ENCODE results near the gene RASSF4. TPM values are rescaled to one million over a fixed set of nuclear protein-coding genes. Genes with fewer than 3 reads are reported as not detected.

RASSF4 gene
- total RNA-seq, 1 experiment from 2014 or later: 2.8 TPM

- TF ChIP-seq POLR2A (IDR thresholded peaks at IDR 0.05; ENCODE audit: borderline replicate concordance, extremely low read depth, insufficient read depth, insufficient read length) (no peak), EGR1 (IDR thresholded peaks at IDR 0.05; ENCODE audit: low read depth) (no peak), ATF3 (IDR thresholded peaks at IDR 0.05) (no peak), CBX3 (IDR thresholded peaks at IDR 0.05; ENCODE audit: low read depth) (no peak), REST (IDR thresholded peaks at IDR 0.05; ENCODE audit: low read depth) (no peak), ZFX (IDR thresholded peaks at IDR 0.05) (no peak), SIN3A (IDR thresholded peaks at IDR 0.05; ENCODE audit: low read depth) (no peak), RAD21 (IDR thresholded peaks at IDR 0.05; ENCODE audit: low read depth) (no peak), MAX (IDR thresholded peaks at IDR 0.05) (no peak)
- Histone ChIP-seq H3K9me2 (ENCODE audit: insufficient read depth) (no peaks in the 10 kb centered on the region; the same call in 1 of the 2 replicates), H3K36me3 (ENCODE audit: control insufficient read depth in 1 of 2, insufficient read depth in 2 of 2, low read length in 2 of 2) (no peaks in the 10 kb centered on the region), H3K9ac (ENCODE audit: low read length) (no peak overlapping the region), H3K4me2 (ENCODE audit: low read length) (no peak overlapping the region), H4K20me1 (ENCODE audit: insufficient read depth) (no peaks in the 10 kb centered on the region), H3K4me1 (ENCODE audit: control insufficient read depth in 1 of 2, insufficient read depth in 2 of 2, low read length in 2 of 2) (no peaks in the 10 kb centered on the region), H3K9me3 (ENCODE audit: control insufficient read depth in 1 of 2, insufficient read depth in 1 of 2, low read depth in 1 of 2, low read length in 2 of 2) (no peaks in the 10 kb centered on the region), H3K79me2 (ENCODE audit: insufficient read depth, low read length) (no peaks in the 10 kb centered on the region), H3K4me3 (replicated peaks in 1 of 2; ENCODE audit: low read depth in 1 of 2, low read length in 2 of 2) (no peak overlapping the region), H2AFZ (ENCODE audit: low read depth, low read length, poor library complexity, severe bottlenecking) (no peak overlapping the region), H3K27ac (ENCODE audit: low read depth, low read length) (no peak overlapping the region), H3K27me3 (ENCODE audit: insufficient read depth, low read length) (no peaks in the 10 kb centered on the region)
- intact Hi-C loops (cut with micrococcal nuclease): no loop called here
- ChIA-PET RAD21 (ENCODE audit: low non-redundant PET in 1 of 2, low total read pairs in 2 of 2, uncharacterized antibody in 2 of 2, unreplicated experiment in 2 of 2) (no interaction called here), POLR2A (no interaction called here), CTCF (no interaction called here)
- BruUV-seq (replicated peaks): no TSS peak
- ATAC-seq (no peak), DNase-seq (ENCODE audit: low read depth, low spot score) (no peak)
These were observed 35.2 kb upstream of the RASSF4 start for GRCh38 chr10:44924261-44925040.
